ENCODE measurements around the gene SGK1.

DNA sequence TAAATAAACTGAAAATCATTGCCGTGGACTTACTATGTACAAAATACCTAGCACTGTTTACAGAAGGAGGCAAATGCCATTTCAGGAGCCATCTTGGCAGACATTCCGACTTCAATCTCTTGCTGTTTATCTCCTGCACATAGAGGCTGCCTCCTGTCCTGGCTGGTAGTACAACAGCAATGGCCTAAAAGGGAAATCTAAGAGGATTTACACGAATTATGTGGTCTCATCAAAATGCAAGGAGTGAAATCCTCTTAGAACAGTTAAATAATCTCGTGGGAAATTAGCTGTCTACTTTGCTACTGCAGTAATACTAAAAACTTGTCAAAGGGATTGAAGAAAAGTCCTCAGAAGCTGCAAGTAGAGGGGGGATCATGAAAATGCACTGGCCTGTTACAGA is 183.3 kb downstream of the SGK1 start:
- no peak for TF ChIP-seq EP300 (IDR thresholded peaks at IDR 0.05)
- TF ChIP-seq, protein P1, sequence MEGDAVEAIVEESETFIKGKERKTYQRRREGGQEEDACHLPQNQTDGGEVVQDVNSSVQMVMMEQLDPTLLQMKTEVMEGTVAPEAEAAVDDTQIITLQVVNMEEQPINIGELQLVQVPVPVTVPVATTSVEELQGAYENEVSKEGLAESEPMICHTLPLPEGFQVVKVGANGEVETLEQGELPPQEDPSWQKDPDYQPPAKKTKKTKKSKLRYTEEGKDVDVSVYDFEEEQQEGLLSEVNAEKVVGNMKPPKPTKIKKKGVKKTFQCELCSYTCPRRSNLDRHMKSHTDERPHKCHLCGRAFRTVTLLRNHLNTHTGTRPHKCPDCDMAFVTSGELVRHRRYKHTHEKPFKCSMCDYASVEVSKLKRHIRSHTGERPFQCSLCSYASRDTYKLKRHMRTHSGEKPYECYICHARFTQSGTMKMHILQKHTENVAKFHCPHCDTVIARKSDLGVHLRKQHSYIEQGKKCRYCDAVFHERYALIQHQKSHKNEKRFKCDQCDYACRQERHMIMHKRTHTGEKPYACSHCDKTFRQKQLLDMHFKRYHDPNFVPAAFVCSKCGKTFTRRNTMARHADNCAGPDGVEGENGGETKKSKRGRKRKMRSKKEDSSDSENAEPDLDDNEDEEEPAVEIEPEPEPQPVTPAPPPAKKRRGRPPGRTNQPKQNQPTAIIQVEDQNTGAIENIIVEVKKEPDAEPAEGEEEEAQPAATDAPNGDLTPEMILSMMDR (IDR thresholded peaks at IDR 0.05): no peak
